Stimulated activated CD4-positive, alpha-beta T cell treated with anti-CD3 and anti-CD28 coated beads, Interleukin-12 subunit alpha, Interleukin-12 subunit beta, amount 100 ng/mL, for 4 hours (primary cell): ENCODE data around the gene WWOX.

Experiments
- DNase-seq: peaks from one replicate; pipeline ENCODE4 v3.0.0-alpha.2; 2020

The WWOX gene

DNA sequence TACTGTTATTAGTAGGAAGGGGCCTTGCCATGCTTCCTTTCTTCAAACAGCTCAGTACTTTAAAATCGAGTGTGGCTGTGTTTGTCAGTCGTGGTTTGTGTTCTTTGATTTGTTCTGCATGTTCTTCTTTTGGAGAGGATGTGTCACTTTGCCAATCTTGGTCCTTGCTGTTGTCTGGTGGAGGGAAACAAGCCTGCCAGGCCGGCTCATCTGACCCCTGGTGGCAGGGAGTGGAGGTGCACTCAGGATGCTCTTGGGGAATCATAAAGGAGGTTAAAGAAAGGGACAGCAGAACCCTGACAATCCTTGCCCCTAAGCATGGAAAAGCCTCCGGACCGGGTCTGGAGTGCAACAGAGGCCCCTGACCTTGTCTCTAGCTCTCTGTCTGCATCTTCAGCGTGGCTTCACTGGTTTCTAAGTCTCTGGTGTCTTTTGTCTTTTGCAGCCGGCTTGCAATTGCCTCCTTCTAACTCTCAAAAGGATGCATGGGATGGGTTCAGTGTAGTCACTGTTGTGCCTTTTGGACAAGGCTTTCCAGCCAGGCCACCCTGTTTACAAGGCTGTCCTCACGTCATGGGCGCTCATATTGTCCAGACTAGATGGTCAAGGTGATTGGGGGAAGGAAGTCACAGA lies 135.8 kb downstream of the WWOX start:
- DNase-seq, result peak; percentile 60

DNA sequence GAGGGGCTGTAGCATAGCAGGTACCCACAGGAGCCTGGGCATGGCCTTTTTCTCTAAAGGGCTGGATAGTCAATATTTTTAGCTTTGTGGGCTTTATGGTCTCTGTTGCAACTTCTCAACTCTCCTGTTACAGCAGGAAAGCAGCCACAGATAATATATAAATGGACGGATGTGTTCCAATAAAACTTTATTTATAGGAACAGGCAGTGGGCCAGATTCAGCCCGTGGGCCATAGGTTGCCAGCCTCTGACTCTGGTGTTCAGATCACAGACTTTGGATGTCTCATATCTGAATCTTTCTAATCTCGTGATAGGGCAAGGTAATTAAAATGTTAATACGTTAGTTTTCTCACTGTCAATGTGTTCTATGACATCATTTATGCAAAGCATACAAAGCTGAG lies 136.4 kb downstream of the WWOX start:
- DNase-seq, result no peak

DNA sequence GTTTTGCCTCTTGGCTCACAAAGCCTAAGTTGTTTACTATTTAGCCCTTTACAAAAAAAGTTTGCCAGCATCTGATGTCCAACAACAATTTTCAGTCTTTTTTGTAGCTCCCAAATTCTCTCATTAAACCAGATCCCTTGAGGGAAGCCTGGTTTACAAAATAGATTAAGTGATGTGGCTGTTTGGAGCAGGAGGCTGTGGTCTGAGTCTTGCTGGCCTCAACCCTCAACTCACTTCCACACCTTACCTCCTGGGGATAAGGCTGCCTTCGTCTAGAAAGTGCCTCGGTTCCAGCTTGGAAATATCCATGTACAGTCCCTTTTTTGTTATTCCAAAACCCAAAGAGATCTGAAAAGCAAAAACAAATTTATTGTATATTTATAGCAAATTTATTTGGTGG lies 138.4 kb downstream of the WWOX start:
- DNase-seq, result no peak

DNA sequence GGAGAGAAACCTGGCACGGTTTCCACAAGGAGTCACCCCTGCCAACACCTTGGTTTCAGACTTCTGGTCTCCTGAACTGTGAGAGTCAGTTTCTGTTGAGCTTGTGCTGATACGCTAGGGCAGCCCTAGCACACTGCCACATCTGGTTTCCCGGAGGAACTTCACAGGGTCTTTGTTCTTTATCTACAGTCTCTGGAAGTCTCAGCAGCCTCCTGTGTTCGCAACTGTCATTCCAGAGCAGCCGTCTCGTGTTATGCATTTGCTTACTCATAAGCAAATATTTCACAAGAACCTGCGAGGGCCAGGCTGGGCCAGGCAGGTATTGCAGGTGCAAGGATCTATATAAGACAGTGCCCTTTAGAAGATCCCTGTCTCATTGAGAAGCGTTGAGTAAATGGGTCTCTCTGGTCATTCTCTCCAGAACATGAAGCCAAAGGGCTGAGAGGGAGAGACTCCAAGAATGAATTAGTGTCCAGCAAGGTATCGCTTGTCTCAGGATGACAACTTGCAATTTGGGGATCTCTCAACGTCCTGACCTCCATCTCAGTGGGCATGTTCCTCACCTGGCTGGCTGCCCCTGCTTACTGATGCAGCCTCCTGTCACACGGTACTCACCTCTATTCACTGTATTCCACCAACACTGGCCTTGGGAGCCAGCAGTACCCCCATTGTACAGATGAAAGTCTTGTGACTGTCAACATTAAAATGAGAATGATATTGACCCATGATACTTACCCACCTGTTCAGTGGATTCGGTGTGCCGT lies 141.2 kb downstream of the WWOX start:
- DNase-seq, result no peak

DNA sequence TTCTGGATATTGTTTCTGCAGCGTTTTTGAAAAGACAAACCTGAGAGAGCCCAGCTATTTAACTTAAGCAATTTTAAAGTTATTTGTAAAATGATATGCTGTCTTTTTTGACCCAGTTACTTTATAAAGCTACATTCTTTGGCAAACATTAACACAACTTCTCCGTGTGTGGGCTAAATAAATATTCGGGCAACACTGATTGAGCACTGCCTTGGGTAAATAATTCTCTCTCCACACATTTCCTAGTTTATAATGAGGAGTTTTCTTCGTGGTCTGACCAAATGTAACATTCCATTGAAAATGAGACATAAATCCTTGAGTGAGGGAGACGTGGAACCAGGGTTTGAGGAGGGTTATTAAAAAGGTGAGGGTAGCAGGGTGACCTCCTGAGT lies 142.8 kb downstream of the WWOX start:
- DNase-seq, result no peak

DNA sequence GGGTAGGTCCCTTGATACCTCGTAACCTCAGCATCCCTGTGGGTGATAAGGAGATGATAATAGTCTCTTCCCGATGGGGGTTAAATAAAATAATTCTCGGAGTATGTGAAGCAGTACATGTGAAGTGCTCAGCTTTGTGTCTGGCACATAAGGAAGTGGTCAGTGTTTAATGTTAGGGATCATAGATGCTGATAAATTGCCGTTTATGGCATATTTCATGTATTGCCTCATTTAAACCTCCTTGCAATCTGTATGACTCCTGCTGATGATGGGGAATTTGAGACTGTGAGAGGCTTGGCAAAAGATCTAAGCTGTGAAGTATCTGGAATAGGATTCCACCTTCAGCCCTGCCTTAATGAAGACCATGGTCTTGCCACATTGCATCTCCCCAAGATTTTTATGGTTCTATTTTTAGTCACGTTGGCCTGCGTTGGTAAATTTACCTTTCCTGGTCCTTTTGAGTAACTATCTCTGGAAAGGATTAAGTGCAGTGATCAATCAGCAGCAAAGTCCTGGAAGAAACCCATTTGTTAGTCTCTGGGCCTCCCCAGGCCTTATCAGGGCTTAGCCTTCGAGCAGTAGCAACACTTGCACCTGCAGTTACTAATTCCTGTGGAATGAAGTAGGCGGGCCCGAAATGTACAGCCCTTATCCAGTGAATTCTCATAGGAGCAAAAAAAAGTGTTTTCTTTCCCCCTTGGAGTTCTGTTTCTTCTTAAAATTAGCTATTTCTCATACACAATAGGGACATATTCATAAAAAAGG lies 144.9 kb downstream of the WWOX start:
- no peak for DNase-seq

DNA sequence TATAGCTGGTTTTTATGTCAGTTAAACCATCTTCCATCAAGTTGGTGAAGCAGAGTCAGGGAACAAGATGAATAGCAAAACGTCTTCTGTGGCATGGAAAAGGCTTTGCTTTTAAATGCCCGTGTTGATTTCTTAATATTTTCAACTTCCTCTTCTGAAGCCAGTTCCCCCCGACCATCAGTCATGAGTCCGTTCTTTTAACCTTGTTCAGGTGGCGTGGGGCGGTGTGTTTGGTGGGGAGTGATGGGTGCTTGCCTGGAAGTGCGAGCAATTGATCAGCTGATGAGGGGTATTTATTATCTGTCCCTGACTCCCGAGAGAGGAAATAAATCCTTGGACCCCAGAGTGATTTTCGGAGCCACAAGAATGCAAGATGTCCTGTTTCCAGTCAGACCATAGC lies 147.1 kb downstream of the WWOX start:
- DNase-seq, result no peak

DNA sequence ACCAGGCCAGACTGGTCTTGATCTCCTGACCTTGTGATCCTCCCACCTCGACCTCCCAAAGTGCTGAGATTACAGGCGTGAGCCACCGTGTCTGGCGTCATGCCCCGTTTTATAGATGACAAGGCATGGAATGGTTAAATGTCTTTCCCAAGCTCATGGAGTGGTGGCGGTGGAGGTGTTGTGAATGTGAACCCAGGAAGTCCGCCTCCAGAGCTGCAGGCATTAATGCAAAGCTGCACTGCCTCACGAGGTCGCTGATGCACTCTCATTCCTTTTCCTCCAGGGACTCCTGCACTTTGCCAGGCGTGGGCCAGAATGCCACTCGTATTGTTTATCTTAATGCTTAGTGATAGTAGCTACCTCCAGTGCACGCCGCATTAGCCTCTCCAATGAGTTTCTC lies 149.6 kb downstream of the WWOX start:
- DNase-seq, result no peak

DNA sequence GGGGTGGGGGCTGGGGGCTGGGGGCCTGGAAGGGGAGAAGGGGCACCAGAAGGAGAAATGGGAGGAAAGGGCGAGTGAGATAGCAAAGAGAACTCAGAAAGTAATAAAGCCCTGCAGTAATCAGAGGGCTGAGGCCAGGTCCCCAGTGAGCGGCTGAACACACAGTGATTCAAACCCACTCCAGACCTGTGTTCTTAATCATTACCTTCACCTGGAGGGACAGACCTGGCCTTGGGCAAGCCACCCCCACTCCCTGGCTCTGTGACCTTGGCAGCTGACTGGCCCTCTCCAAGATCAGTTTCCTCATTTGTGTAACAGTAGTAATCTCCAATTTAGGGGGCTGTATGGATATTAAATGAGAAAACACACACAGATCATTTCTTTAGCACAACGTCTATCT lies 150.4 kb downstream of the WWOX start:
- DNase-seq, result no peak

DNA sequence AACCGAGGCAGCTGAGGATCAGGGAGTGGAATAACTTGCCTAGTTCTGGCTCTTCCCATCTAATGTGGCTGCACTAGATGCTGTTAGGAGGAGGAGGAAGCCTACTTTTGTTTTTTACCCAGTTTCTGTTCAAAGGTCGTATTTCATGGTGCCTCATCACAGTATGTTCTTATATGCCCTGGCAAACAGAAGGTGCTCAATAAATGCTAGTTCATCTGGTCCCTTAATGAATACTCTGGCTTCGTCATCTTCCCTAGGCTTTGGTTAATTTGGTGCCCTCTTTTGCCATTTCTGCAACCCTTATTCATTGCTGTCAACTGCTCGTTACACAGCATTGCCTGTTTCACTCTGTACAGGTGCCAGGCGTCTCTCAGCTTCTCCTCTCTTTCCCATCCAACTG lies 151.7 kb downstream of the WWOX start:
- DNase-seq, result no peak

DNA sequence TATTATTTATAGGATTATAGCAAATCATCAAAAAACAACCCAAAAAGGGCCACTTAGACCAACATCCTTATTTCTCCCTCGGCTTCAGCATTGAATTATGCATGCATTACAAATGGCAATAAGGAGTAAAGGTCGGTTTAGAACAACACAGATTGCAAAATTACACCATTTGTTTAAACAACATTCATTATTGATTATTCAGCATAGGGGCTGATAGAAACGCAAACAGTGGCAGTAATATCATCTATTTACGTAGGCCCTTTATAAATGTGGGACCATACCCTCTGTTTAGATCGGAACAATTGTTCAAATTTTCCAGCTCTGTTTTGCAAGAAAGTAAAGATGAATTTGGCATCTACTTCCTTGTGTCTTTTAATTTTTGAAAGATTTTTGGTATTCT lies 153.3 kb downstream of the WWOX start:
- no peak for DNase-seq

DNA sequence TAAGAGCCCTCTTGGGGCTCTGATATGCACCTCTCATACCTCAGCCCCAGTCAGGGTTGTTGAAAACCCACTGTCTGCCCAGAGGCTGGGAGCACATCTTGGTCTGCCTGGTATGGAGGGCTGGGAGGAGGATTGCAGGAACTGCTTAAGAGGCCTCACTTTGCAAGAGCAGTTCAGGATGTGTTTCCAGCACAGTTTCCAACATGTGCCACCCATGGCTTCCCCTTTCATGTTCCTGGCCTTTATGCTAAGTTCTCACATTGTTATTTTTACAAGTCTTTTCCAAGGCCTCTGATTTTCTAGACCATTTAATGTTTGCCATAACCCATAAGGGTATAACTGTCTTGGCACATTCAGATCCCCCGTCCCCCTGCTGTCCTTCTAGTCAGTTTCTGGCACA lies 155.4 kb downstream of the WWOX start:
- DNase-seq, result no peak

DNA sequence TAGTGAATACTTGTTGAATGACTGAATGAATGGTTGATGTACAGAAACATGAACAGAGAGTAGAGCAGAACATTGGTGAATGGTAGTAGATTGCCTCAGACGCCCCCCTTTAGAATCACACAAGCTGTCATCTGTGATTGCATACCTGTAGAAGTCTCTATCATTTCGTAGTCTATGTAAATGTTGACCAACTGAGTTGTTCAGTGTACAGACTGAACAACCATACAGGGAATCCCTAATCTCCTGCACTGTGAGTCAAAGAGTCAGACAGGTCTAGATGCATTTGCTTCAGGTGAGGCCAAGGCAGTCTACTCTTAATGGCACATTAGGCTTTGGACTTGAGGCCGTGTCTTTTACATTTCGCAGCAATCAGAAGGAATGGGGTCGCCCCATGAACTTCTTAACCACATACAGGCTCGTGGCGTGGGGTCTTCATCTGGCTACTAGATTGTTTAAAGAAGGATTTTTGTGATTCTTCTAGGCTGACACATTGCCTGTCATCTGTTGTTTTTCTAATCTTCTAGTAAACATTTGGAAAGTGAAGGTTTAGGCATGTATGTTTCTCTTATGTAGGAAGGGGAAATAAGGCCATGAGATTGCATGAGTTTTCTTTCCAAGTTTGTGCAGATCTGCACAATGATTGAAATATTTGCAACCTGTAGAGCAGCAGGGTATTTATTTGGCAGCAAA lies 157.4 kb downstream of the WWOX start:
- DNase-seq, result no peak

DNA sequence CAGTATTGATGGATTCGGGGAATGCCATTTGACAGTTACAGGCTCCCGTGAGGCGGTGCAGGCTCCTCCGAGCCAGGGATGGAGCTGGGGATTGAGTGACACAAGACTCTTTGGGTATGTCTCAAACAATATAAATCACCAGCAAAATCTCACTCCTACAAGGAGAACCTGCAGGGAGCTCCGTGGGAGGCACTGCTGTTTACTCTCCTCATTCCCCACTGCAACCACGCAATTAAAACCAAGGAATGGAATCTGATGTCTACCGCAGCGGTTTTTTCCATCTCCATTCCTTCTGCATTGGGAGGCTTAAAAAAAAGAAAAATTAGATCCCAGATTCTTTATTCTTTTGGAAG lies 157.9 kb downstream of the WWOX start:
- DNase-seq, result no peak

DNA sequence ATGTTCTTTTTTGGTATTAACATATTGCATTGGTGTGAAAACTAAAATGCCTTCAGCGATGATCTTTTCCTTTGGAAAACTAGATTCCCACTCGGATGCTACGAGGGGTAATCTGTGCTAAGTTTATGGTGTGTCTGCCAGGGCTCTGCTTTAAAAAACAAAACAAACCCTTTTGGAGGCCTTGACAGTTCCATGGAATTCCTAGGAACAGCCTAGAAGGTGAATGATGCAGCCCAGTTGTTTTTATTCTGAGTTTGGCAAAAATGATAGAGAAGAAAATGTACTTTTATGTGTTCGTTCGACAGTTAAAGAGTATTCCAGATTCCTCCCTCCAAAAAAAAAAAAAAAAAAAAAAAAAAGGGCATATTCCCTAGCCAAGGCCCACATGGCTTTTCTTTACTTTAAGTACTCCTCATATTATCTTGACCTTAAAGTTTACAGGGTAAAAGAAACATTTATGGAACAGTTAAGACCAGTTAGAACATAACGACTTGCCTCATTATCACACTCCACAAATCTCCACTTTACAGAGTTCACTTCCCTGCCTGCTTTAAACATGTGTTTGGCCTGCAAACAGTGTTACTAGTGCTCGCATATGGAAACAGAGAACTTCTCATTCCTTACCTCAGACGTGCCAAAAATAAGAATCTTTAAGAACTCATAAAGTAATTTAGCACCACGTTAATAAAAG lies 159.1 kb downstream of the WWOX start:
- no peak for DNase-seq

DNA sequence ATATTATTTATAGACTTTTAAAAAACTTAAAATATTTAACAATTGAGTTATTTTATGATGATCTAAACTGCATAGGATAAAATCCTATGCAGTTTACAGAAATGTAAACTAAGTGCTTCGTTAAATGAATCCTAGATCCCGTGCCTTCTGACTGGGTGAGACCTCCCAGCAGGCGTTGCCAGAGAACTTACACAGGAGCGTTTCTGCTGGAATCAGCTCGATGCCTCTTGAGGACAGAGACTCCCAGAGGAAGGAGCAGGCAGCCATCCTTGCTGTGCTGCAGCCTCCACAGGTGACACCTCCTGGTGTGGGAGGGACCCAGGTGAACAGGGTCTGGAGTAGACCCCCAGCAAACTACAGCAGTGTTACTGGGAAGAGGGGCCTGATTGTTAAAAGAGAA lies 160.4 kb downstream of the WWOX start:
- DNase-seq, result no peak

DNA sequence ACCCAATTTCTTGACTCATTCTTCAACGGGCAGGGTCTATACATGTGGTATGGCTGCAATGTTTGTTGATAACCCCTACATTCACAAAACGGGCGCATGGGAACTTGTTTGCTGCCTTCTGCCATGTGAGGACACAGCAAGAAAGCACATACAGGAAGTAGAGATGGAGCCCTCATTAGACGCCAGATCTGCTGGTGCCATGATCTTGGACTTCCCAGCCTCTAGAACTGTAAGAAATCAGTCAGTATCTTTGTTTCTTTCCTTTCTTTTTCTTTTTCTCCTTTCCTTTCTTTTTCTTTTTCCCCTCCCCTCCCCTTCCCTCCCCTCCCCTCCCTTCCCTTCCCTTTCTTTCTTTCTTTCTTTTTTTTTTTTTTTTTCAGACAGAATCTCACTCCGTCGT lies 165.2 kb downstream of the WWOX start:
- no peak for DNase-seq

DNA sequence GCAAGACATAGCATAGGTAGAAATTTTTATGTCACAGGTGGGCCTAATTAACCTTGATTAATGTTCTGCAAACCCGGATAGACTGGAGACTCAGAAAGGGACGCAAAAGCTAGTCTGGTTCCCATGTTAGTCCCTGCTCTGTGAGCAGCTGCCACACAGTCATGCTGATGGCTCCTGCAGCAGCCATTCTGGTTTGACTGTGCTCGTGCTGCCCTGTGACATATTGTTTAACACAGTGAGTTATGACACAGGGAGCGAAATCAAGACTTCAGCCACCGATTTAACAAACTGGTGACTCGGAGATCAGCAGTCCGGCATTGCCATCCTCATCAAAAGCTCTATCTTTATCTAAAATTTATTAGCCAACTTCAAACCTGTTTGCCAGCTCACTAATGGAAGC lies 169.8 kb downstream of the WWOX start:
- no peak for DNase-seq

DNA sequence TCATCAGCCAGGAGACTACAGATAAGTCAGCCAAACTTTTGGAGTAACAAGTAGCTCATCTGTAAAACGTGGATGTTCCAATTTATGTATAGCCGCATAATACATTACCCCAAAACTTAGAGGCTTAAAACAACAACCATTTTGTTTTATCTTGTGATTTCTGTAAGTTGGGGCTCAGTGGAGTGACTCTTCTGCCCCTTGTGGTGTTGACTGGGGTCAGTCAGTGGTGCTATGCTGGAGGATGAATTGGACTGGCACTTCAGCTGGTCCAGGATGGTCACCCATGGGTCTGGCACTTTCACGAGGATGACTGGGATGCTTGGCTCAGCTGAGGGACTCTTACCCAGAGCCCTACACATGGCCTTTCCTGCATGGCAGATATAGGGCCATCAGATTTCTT lies 172.5 kb downstream of the WWOX start:
- no peak for DNase-seq

DNA sequence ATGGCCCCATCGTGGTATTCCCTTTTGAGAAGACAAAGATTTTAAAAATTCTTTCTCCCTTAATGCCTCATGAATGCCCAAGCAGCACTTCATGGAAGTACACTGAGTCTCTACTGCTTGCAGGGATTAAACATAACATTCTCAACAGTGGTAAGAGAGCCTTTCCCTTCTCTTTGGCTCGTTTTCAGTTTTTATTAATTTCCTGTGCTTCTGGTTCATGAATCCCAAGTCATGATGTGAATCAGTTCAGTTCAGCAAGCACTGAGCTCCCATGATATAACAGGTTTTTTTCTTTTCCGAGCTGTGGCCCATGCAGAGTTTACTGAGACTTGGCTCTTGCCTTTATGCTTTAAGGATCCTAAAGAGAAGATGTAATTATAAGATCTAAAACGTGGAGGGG lies 175.3 kb downstream of the WWOX start:
- DNase-seq, result no peak

DNA sequence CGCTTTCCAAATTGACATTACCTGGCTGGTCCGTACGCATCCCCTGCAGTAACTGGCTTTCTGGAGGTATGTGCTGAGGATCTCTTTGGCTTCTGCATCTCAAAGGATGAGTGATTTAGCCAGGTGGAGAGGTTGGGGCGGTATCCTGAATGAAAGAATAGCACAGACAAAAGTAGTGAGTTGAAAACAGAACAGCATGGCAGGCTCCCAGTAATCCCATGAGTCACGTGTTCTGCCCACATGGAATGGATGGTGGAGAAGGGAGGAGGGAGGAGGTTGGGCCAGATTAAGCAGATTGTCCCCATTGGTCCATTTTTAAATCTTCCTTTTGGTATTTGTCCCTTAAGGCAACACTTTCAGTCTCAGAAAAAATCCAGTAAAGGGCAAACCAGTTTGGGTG lies 176.0 kb downstream of the WWOX start:
- DNase-seq, result no peak

DNA sequence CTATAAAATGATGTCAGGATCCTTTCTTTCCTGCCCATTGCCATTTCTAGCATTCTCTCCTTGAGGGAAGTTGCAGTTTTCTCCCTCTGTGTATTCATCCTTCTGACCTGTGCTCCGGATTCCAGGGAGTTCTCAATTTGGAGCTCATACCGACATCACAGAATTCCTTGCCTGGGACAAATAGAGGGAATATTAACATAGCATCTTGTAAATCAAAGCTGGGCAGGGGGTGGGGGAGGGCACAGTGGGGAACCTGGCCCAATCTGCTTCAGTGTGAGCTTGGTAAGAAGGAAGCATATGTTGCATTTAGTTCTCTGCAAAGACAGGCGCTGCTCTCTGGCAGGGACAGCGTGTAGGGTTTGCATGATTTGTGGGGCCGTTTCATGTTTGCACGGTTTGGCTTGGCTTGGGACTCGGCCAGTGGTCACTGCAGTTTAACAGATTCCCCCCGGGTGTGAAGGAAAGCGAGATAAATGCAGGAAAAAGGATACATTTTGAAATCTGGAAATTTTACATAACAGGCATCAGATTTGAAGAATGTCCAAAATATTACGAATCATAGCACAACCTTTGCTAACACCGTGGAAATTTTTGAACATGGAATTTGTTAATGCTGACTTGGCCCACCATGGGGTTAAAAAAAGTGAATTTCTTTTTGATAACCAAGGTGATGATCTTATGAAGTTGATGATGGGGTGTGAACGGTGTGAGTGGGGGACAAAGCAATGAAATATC lies 178.0 kb downstream of the WWOX start:
- DNase-seq, result no peak
